22Rv1 (cell line): ENCODE data around the gene MYL4.

Experiments
- ZFX ChIP-seq: fragments of 450-650 bp; IDR thresholded peaks from 2 replicates; pipeline ENCODE4 v1.6.1; 2017; ENCODE audit warnings: antibody characterized with exemption, borderline replicate concordance
- TF ChIP-seq, protein P1 (sequence below): fragments of 450-650 bp; IDR thresholded peaks from 2 replicates; pipeline ENCODE4 v1.5.1; 2017; ENCODE audit warnings: mild to moderate bottlenecking

DNA sequence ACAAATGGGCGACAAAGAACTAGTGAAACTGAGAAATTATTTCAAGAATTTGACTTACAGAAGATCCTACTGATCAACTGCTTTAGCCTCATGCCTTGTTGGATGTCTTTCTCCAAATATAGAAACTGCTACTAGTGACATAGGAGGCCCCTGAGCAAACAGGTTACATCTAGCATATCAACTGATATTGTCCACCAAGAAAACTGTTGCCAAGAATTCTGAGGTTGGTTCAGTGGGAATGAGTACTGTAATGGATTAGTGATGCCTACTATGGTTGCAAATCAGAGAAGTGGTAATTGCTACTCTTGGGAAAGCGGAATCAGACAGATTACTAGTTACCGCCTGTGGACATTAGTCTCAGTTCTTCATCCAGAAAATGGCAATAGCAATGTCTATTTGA lies 30.0 kb upstream of the MYL4 start:
- TF ChIP-seq, protein P1, sequence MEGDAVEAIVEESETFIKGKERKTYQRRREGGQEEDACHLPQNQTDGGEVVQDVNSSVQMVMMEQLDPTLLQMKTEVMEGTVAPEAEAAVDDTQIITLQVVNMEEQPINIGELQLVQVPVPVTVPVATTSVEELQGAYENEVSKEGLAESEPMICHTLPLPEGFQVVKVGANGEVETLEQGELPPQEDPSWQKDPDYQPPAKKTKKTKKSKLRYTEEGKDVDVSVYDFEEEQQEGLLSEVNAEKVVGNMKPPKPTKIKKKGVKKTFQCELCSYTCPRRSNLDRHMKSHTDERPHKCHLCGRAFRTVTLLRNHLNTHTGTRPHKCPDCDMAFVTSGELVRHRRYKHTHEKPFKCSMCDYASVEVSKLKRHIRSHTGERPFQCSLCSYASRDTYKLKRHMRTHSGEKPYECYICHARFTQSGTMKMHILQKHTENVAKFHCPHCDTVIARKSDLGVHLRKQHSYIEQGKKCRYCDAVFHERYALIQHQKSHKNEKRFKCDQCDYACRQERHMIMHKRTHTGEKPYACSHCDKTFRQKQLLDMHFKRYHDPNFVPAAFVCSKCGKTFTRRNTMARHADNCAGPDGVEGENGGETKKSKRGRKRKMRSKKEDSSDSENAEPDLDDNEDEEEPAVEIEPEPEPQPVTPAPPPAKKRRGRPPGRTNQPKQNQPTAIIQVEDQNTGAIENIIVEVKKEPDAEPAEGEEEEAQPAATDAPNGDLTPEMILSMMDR, result no peak
- no peak for TF ChIP-seq ZFX
